Measurements from ENCODE around the gene SLC16A10. TPM values are rescaled to one million over a fixed set of nuclear protein-coding genes. Genes with fewer than 3 reads are reported as not detected.
"Not testable (repeated sequence)": the region's sequence is repeated elsewhere in the genome, so short reads cannot be mapped to it uniquely, and the experiment has no call there.

Gene SLC16A10
- total and polyA plus RNA-seq, 2 of the 8 experiments (the other 6 are each of a cell fraction or from before 2014, with no cell fraction given) = 18.6 to 23.2 TPM

DNA sequence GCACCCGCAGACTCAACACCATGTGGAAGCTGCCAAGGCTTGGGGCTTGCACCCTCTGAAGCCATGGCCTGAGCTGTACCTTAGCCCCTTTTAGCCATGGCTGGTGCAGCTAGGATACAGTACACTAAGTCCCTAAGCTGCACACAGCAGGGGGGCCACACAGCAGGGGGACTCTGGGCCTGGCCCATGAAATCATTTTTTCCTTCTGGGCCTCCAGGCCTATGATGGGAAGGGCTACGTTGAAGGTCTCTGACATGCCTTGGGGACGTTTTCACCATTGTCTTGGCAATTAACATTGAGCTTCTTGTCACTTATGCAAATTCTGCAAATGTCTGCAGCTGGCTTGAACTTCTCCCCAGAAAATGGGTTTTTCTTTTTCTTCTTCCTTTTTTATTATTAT lies 103.3 kb downstream of the SLC16A10 start (continued):
- TF ChIP-seq HDAC2 (IDR thresholded peaks at IDR 0.05; ENCODE audit: borderline replicate concordance in 1 of 2, low read depth in 2 of 2, low read length in 2 of 2) (no peak), RAD21 (IDR thresholded peaks at IDR 0.05 in 1 of 2, conservative IDR thresholded peaks at IDR 0.05 in 1 of 2; ENCODE audit: low read depth in 2 of 2, low read length in 2 of 2) (no peak), KDM4A (IDR thresholded peaks at IDR 0.05; ENCODE audit: low read depth, low read length, severe bottlenecking) (no peak), CTBP2 (IDR thresholded peaks at IDR 0.05; ENCODE audit: borderline replicate concordance, insufficient read depth, insufficient read length, low read length) (no peak)

DNA sequence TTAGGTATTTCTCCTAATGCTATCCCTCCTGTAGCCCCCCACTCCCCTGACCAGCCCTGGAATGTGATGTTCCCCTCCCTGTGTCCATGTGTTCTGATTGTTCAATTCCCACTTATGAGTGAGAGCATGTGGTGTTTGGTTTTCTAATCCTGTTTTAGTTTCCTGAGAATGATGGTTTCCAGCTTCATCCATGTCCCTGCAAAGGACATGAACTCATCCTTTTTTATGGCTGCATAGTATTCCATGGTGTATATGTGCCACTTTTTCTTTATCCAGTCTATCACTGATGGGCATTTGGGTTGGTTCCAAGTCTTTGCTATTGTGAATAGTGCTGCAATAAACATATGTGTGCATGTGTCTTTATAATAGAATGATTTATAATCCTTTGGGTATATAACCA lies 103.8 kb downstream of the SLC16A10 start:
- POLR2A ChIA-PET (ENCODE audit: partially characterized antibody) = not testable (repeated sequence)

More for the DNA sequence above, 103.8 kb downstream of the SLC16A10 start:
- H2BK5ac ChIP-seq (ENCODE audit: low read depth, low read length); H3K9ac ChIP-seq (replicated peaks in 1 of 4; ENCODE audit: extremely low read depth in 1 of 4, low read depth in 3 of 4, low read length in 3 of 4); H2BK20ac ChIP-seq (ENCODE audit: low read length); H3K23me2 ChIP-seq (ENCODE audit: low read depth, low read length); H3K9me3 ChIP-seq (ENCODE audit: insufficient read depth in 2 of 2, low read depth in 1 of 2, low read length in 1 of 2); H3K4me1 ChIP-seq (replicated peaks in 1 of 4; ENCODE audit: control insufficient read depth in 3 of 4, insufficient read depth in 4 of 4, low read length in 3 of 4); H3K4ac ChIP-seq (replicated peaks; ENCODE audit: insufficient read length, low read depth, low read length); H3K79me2 ChIP-seq (ENCODE audit: control insufficient read depth in 1 of 2, insufficient read depth in 2 of 2, low read length in 2 of 2); H2BK12ac ChIP-seq (ENCODE audit: low read depth, low read length); H2BK15ac ChIP-seq (ENCODE audit: low read length); H2AK5ac ChIP-seq (ENCODE audit: low read depth, low read length); H3K4me3 ChIP-seq (ENCODE audit: extremely low read depth in 1 of 4, insufficient read depth in 2 of 4, low read depth in 3 of 4, low read length in 4 of 4); DNase-seq (ENCODE audit: low read depth in 1 of 2, low spot score in 2 of 2); H3K18ac ChIP-seq (ENCODE audit: extremely low read depth, low read length); H2BK120ac ChIP-seq (replicated peaks; ENCODE audit: low read depth, low read length); H3K14ac ChIP-seq (ENCODE audit: insufficient read length); H3K27ac ChIP-seq (ENCODE audit: low read depth, low read length); H3K56ac ChIP-seq (replicated peaks; ENCODE audit: insufficient read length, low read depth, low read length); H2AFZ ChIP-seq (ENCODE audit: low read length); H4K5ac ChIP-seq (ENCODE audit: insufficient read length, low read depth, low read length); H4K20me1 ChIP-seq (replicated peaks in 1 of 2; ENCODE audit: control insufficient read depth in 1 of 2, insufficient read depth in 2 of 2, low read length in 2 of 2); H3K27me3 ChIP-seq (replicated peaks in 1 of 4; ENCODE audit: control insufficient read depth in 3 of 4, extremely low read depth in 1 of 4, insufficient read depth in 3 of 4, low read length in 3 of 4); H4K91ac ChIP-seq (replicated peaks; ENCODE audit: insufficient read length, low read length); H3K36me3 ChIP-seq (ENCODE audit: control insufficient read depth in 2 of 4, insufficient read depth in 4 of 4, low read length in 3 of 4); FAIRE-seq; H4K8ac ChIP-seq (ENCODE audit: extremely low read depth, insufficient read depth, low read length); H3K79me1 ChIP-seq (ENCODE audit: low read depth, low read length); H3K4me2 ChIP-seq (ENCODE audit: insufficient read depth in 1 of 2, low read depth in 2 of 2, low read length in 2 of 2); H3K23ac ChIP-seq (ENCODE audit: insufficient read length): not testable (repeated sequence)
- CTCF ChIA-PET (ENCODE audit: partially characterized antibody) = interaction anchor here (0.9 kb wide), 1 partner anchor 180 kb away, joined by 4 read pairs; no protein-coding TSS in a partner anchor
